NCI-H82 treated with DMSO at 0.1 percent for 48 hours (cell line): ENCODE data around the gene TMEM185B.
"Not testable (repeated sequence)": the region's sequence is repeated elsewhere in the genome, so short reads cannot be mapped to it uniquely, and the experiment has no call there.

Experiments used
- DNase-seq: peaks from one replicate; lab custom pipeline; 2025; ENCODE audit not compliant: unreplicated experiment; lab: John Stamatoyannopoulos, UW

TMEM185B gene

GRCh38 chr2:120223034-120223912 is at the start of gene TMEM185B:
TSS of gene TMEM185B (minus strand) at chr2:120223400. CDS start at chr2:120222976, 424 bp downstream.
- DNase-seq, result peak; percentile 36

DNA sequence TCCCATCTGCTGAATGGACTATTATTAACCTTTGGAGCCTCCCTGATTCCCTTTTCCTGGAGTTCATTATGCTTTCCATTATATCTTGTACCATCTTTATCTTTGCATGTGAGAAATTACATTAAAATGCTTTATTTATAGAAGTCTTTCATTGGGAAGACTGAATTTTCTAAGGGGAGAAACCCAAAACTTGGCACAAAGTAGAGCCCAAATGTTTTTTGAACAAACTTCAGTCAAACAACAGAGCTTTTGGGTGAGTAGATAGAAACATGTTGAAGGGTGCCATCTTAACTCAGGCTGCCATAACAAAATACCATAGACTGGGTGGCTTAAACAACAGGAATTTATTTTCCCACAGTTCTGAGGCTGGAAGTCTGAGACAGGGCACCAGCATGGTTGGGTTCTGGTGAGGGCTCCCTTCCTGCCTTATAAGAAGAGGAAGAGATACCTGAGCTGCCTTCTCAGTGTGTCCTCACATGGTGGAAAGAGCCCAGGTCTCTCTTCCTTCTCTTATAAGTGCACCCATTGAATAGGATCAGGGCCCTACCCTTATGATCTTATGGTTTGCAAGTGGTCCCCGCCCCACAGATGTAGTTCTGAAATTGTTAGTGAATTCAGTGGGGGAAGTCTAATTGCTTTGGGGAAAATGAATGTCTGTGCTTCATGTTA is 48.6 kb upstream of the TMEM185B start:
- no peak for DNase-seq

GRCh38 chr2:120269816-120270215 is 46.6 kb upstream of the TMEM185B start:
- DNase-seq, result no peak

GRCh38 chr2:120269076-120269744 is 46.0 kb upstream of the TMEM185B start:
- DNase-seq, result no peak

- no peak for DNase-seq
Observed at GRCh38 chr2:120267348-120267747, 44.1 kb upstream of the TMEM185B start.

GRCh38 chr2:120265006-120265405 is 41.8 kb upstream of the TMEM185B start:
- no peak for DNase-seq

- DNase-seq, result no peak
Observed at GRCh38 chr2:120262761-120263428, 39.7 kb upstream of the TMEM185B start.

DNA sequence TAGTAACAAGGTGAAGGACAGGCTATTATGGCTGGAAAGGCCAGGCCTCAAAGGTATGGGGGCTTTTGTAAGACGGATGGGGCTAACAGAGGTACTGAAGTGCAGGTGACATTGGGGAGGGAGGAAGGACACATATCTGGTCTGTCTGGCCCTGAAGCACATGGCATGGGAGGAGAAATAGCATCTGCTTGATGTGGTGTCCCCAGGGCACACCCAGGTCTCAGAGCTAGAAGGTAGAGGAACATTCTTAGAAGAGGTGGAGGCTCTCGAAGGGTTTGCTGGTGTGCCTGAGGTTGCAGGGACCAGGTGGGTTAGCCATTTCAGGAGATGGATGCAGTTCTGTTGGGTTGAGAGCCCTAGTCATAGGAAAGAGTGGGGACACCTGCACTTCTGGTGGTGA is 39.0 kb upstream of the TMEM185B start:
- no peak for DNase-seq

DNA sequence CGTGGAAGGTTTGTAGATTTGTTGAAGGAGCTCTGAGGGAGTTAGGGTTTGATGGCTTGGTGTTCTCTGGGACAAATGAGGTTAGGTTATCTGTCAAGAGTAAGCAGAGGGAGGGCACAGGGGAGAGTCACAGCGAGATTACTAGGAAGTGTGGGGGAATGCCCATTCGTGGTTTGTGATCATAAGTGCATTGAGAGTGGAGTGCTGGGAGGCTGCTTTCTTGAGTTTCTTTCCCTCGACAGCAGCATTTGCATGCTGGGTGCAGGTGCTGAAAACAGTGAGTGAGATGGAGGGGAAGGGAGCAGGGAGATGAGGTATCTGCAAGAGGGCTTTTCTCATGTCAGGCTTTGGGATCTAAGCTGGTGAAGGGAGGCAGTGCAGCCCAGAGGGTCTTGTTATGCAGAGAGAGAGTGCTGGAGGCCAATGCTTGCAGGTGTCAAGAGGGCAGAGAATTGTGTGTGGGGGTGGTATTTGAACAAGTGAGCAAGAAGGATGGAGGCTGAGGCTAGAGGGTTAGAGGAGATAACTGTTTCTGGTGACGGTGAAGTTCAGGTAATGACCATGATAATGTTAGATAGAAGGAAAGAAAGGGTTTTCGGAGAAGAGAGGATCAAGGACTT is 38.3 kb upstream of the TMEM185B start:
- DNase-seq, result no peak

DNA sequence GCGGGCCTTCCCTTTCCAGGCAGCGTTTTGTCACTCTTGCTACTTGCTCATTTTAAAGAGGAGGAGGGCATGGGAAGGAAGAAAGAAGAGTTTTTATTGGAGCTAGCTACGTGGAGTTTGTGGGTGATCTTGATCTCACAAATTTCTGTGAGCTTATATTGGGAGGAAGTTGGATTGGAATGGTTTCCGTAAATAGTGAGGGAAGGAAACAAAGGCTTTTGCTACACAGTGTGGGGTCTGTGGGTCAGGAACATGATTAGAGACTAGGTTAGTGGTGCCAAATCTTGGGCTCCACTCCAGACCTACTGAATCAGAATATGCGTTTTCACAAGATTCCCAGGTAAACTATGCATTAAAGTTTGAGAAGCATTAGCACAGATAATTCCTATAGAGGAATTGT is 37.5 kb upstream of the TMEM185B start:
- DNase-seq, result no peak

- not testable (repeated sequence) for DNase-seq
Observed at GRCh38 chr2:120259939-120260338, 36.7 kb upstream of the TMEM185B start.

DNA sequence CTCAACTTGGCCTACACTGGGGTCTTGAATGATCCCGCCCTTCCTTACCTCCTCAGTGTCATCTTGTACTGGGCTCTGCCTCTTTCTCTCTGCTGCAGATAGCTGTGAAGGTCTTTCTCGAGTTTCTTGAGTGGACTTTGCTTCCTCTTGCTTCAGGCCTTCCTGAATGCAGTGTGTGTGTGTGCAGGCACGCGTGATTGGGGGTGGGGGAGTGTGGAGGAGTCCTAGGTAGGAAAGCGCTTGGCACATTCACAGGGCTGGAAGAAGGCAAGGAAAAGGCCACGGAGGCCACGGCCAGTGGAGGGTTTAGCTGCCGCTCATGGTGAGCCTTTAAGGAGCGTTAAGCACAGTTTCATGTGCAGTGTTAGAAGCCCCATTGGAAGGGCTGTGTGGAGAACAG is 35.0 kb upstream of the TMEM185B start:
- no peak for DNase-seq

- DNase-seq, result no peak
Observed at GRCh38 chr2:120257522-120257921, 34.3 kb upstream of the TMEM185B start.

- no peak for DNase-seq
Observed at GRCh38 chr2:120256651-120257000, 33.4 kb upstream of the TMEM185B start.

GRCh38 chr2:120255986-120256650 is 32.9 kb upstream of the TMEM185B start:
- no peak for DNase-seq

DNA sequence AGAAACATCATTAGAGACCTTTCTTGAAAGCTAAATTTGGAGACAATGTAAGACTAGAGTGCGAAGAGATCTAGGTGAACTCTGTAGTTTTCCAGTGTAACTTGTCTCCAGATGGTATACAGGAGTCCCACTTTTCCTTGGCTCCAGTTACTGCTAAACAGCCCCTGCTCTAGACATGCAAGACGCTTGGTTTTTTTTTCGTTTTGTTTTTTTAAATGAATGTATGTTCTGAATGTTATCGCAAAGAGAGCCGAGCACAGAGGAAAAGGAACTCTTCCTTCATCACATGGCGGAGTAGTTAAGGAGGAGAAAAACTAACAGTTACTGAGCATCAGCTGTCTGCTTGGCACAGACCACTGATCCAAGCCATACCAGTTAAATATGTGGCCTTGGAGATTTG is 31.9 kb upstream of the TMEM185B start:
- no peak for DNase-seq

DNA sequence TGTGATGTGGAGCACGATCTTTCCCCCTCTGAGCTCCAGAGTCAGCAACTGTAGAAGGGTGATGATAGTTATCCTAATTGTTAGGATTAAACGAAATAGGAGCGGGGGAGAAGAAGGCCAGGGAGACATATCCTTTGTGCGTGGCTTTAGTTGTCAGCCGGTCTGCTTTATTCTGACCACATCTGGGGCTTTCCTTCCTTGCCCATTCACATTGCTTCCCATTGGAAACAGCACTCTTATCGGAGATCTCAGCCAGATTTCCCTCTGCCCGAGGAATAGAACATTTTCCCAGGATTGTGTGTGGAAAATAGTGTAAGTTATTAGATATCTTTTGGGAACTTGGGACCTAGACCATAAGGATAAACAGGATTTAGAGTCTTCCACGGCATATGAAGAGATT is 31.0 kb upstream of the TMEM185B start:
- no peak for DNase-seq

DNA sequence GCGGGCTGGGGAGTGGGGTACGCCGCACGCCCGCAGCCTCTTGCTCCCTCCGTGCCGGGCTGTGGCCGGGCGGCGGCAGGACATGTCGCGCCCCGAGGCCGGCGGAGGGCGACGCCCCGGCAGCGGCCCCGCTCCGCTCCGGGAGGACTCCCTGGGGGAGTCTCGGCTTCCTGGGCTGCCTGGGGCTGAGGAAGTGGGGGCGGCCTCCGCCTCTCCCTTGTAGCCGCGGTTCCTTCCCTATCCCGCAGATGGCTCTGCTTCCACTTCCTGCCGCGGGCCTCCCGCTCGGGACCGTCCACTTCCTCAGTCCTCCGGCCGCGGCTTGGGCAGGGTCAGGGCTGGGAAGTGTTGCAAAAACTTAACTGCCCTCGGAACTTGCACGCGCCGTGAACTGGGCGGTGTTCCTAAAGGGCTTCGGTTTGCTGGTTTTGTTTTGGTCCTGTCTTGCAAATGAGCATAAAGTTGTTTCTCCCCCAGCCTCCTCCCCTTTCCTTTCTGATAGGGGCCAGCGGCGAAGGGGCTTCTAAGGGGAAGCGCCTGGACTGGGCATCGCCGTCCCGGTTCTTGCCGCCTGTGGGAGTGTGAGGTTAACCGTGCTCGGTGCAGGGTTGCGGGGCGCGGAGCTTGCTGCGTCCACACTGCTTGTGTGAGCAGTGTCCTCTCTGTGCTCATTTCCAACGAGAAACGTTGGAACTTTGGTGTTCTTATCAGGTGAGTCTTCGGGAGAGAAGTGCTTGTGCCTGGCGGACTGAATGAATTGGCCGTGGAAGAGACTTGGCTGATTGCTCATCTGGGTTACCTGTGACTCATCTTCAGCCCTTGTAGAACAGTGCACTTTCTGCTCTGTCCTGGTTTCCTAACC is 30.1 kb upstream of the TMEM185B start:
- no peak for DNase-seq

DNA sequence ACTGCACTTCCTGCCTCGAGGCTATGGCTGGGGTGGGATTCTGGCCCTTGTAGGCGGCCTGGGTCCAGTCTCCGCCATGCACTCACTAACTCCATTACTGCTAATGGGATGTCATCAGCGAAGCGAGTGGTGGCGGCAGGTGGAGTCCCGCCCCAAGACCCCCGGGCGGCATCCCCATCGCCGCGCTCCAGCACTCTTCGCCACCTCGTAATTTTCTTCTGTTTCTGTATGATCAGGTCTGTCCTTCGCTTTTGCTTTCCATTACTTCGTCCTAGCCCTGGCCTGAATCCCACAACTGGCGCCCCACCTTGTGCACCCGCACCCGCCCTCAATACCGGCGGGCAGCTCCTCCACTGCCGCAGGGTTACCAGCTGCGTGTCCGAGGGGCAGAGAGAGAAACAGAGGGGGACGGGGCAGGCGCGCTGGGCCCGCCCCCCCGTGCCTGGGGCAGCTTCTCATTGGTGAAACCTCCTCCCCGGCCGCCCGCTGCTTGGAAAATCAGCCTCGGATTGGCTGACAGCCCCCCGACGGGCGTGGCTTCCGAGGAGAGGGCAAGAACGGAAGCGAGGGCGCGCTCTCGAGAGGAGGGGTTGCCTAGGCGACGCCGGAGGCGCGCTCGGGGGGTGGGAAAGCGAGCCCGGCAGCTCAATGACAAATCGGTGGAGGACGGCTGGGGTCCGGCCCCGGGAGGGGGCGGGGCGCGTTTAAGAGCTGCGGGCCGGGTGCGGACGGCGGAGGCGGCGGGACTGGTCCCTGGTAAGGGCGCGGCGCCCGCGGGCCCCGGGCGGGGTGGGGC is 29.2 kb upstream of the TMEM185B start, which contains the start of gene RALB:
Gene RALB (plus strand): TSS at position 628 of the 796 bp plus-strand sequence. CDS start 25,813 bp downstream, outside the sequence.
- peak; percentile 98 for DNase-seq
